ELR (cell line): ENCODE data around the gene PTGIS.
A peak's percentile ranks its signal among the peaks of the same experiment; 100 is the strongest.
"Not testable (repeated sequence)": the region's sequence is repeated elsewhere in the genome, so short reads cannot be mapped to it uniquely, and the experiment has no call there.

ENCODE experiments used
- DNase-seq: peaks from one replicate; pipeline ENCODE4 v3.0.0-alpha.2; 2015; ENCODE audit warnings: low read depth

The PTGIS gene

GRCh38 chr20:49567421-49568277 is at the start of gene PTGIS:
Gene PTGIS, minus strand, starts transcription at chr20:49568137. Its CDS starts 21 bp downstream, at chr20:49568116.
- peak; percentile 34 for DNase-seq

- DNase-seq = not testable (repeated sequence)
These were observed 49.5 kb upstream of the PTGIS start for GRCh38 chr20:49617394-49617793.

GRCh38 chr20:49616154-49617007 is 48.4 kb upstream of the PTGIS start:
- DNase-seq = no peak

- DNase-seq = peak; percentile 45
These were observed 47.6 kb upstream of the PTGIS start for GRCh38 chr20:49615401-49616153.

GRCh38 chr20:49615051-49615400 is 47.1 kb upstream of the PTGIS start:
- DNase-seq = not testable (repeated sequence)

GRCh38 chr20:49614338-49615050 is 46.6 kb upstream of the PTGIS start:
- DNase-seq = no peak

- no peak for DNase-seq
These were observed 44.3 kb upstream of the PTGIS start for GRCh38 chr20:49612127-49612738.

- DNase-seq = not testable (repeated sequence)
These were observed 43.7 kb upstream of the PTGIS start for GRCh38 chr20:49611539-49612126.

GRCh38 chr20:49610691-49611538 is 43.0 kb upstream of the PTGIS start:
- peak; percentile 80 for DNase-seq

GRCh38 chr20:49608752-49609670 is 41.1 kb upstream of the PTGIS start:
- DNase-seq = peak; percentile 67

- DNase-seq = no peak
These were observed 39.6 kb upstream of the PTGIS start for GRCh38 chr20:49607568-49607967.

GRCh38 chr20:49603209-49603627 is 35.3 kb upstream of the PTGIS start:
- DNase-seq = peak; percentile 49

- DNase-seq = no peak
These were observed 34.6 kb upstream of the PTGIS start for GRCh38 chr20:49602345-49603208.

- DNase-seq = no peak
These were observed 33.4 kb upstream of the PTGIS start for GRCh38 chr20:49601153-49601924.

GRCh38 chr20:49599746-49600113 is 31.8 kb upstream of the PTGIS start:
- no peak for DNase-seq

GRCh38 chr20:49597825-49598395 is 30.0 kb upstream of the PTGIS start:
- no peak for DNase-seq
